Activated naive CD4-positive, alpha-beta T cell treated with anti-CD3 and anti-CD28 coated beads, Interleukin-2, amount 50 U/mL, for 24 hours (primary cell): Measurements from ENCODE around the gene MYOF.
"Not testable (repeated sequence)": the region's sequence is repeated elsewhere in the genome, so short reads cannot be mapped to it uniquely, and the experiment has no call there.

Experiments used
- H3K27ac Mint-ChIP-seq: one replicate; pipeline ENCODE4 v1.8.0; 2021; ENCODE audit warnings: mild to moderate bottlenecking, mixed read lengths
- H3K27me3 Mint-ChIP-seq: one replicate; pipeline ENCODE4 v1.8.0; 2021; ENCODE audit warnings: mixed read lengths
- H3K36me3 Mint-ChIP-seq: one replicate; pipeline ENCODE4 v1.8.0; 2021; ENCODE audit warnings: mixed read lengths
- H3K4me1 Mint-ChIP-seq: one replicate; pipeline ENCODE4 v1.8.0; 2021; ENCODE audit warnings: mixed read lengths
- H3K4me3 Mint-ChIP-seq: one replicate; pipeline ENCODE4 v1.8.0; 2021; ENCODE audit warnings: mild to moderate bottlenecking, mixed read lengths
- H3K9me3 Mint-ChIP-seq: one replicate; pipeline ENCODE4 v1.8.0; 2021; ENCODE audit warnings: mixed read lengths

Gene MYOF

GRCh38 chr10:93447970-93448369 is 34.2 kb downstream of the MYOF start:
- Mint-ChIP-seq H3K27me3 (no peaks in the 10 kb centered on the region), H3K4me1 (peaks cover 11% of the 10 kb centered on the region)

GRCh38 chr10:93447019-93447418 is 35.1 kb downstream of the MYOF start:
- H3K4me3 Mint-ChIP-seq = no peak overlapping the region
- H3K27me3 Mint-ChIP-seq = no peaks in the 10 kb centered on the region
- peaks cover 2% of the 10 kb centered on the region for H3K36me3 Mint-ChIP-seq
- no peaks in the 10 kb centered on the region for H3K9me3 Mint-ChIP-seq
- H3K4me1 Mint-ChIP-seq = peaks cover 8% of the 10 kb centered on the region
- no peak overlapping the region for H3K27ac Mint-ChIP-seq

More at GRCh38 chr10:93447970-93448369, 34.2 kb downstream of the MYOF start:
- H3K4me3 Mint-ChIP-seq = no peak overlapping the region
- H3K27ac Mint-ChIP-seq = no peak overlapping the region
- no peaks in the 10 kb centered on the region for H3K9me3 Mint-ChIP-seq
- peaks cover 2% of the 10 kb centered on the region for H3K36me3 Mint-ChIP-seq

GRCh38 chr10:93445978-93446720 is 36.0 kb downstream of the MYOF start:
- Mint-ChIP-seq H3K27ac (peak overlapping the region; percentile 36), H3K4me1 (no peaks in the 10 kb centered on the region), H3K4me3 (no peak overlapping the region), H3K9me3 (no peaks in the 10 kb centered on the region), H3K36me3 (peaks cover 2% of the 10 kb centered on the region), H3K27me3 (no peaks in the 10 kb centered on the region)

GRCh38 chr10:93445097-93445960 is 36.8 kb downstream of the MYOF start:
- peaks cover 2% of the 10 kb centered on the region for H3K36me3 Mint-ChIP-seq
- H3K4me1 Mint-ChIP-seq = no peaks in the 10 kb centered on the region
- no peak overlapping the region for H3K27ac Mint-ChIP-seq
- no peaks in the 10 kb centered on the region for H3K27me3 Mint-ChIP-seq
- no peaks in the 10 kb centered on the region for H3K9me3 Mint-ChIP-seq
- no peak overlapping the region for H3K4me3 Mint-ChIP-seq

GRCh38 chr10:93443481-93443880 is 38.7 kb downstream of the MYOF start:
- Mint-ChIP-seq H3K36me3 (peaks cover 2% of the 10 kb centered on the region), H3K27ac (no peak overlapping the region), H3K4me1 (no peaks in the 10 kb centered on the region), H3K4me3 (no peak overlapping the region), H3K9me3 (no peaks in the 10 kb centered on the region), H3K27me3 (no peaks in the 10 kb centered on the region)

- not testable (repeated sequence) for H3K27ac Mint-ChIP-seq, H3K27me3 Mint-ChIP-seq, H3K36me3 Mint-ChIP-seq, H3K4me1 Mint-ChIP-seq, H3K4me3 Mint-ChIP-seq, H3K9me3 Mint-ChIP-seq
Observed at GRCh38 chr10:93442721-93443120, 39.4 kb downstream of the MYOF start.

- Mint-ChIP-seq H3K4me3 (no peak overlapping the region), H3K27ac (no peak overlapping the region), H3K27me3 (no peaks in the 10 kb centered on the region), H3K36me3 (peaks cover 2% of the 10 kb centered on the region), H3K9me3 (no peaks in the 10 kb centered on the region), H3K4me1 (no peaks in the 10 kb centered on the region)
Observed at GRCh38 chr10:93440591-93441091, 41.5 kb downstream of the MYOF start.

GRCh38 chr10:93438613-93439253 is 43.4 kb downstream of the MYOF start:
- no peaks in the 10 kb centered on the region for H3K9me3 Mint-ChIP-seq
- H3K36me3 Mint-ChIP-seq = peaks cover 2% of the 10 kb centered on the region
- H3K4me3 Mint-ChIP-seq = no peak overlapping the region
- H3K4me1 Mint-ChIP-seq = no peaks in the 10 kb centered on the region
- H3K27me3 Mint-ChIP-seq = no peaks in the 10 kb centered on the region
- H3K27ac Mint-ChIP-seq = no peak overlapping the region

- Mint-ChIP-seq H3K9me3 (no peaks in the 10 kb centered on the region), H3K27ac (no peak overlapping the region), H3K4me3 (no peak overlapping the region), H3K27me3 (no peaks in the 10 kb centered on the region), H3K4me1 (no peaks in the 10 kb centered on the region), H3K36me3 (peaks cover under 1% of the 10 kb centered on the region)
Observed at GRCh38 chr10:93437946-93438612, 44.1 kb downstream of the MYOF start.

- Mint-ChIP-seq H3K4me1 (no peaks in the 10 kb centered on the region), H3K9me3 (no peaks in the 10 kb centered on the region), H3K27ac (no peak overlapping the region), H3K27me3 (no peaks in the 10 kb centered on the region), H3K36me3 (no peaks in the 10 kb centered on the region), H3K4me3 (no peak overlapping the region)
Observed at GRCh38 chr10:93437086-93437945, 44.8 kb downstream of the MYOF start.

- Mint-ChIP-seq H3K27ac (no peak overlapping the region), H3K4me3 (no peak overlapping the region), H3K4me1 (no peaks in the 10 kb centered on the region), H3K27me3 (no peaks in the 10 kb centered on the region), H3K9me3 (no peaks in the 10 kb centered on the region), H3K36me3 (no peaks in the 10 kb centered on the region)
Observed at GRCh38 chr10:93436591-93437085, 45.5 kb downstream of the MYOF start.

GRCh38 chr10:93435621-93436397 is 46.3 kb downstream of the MYOF start:
- Mint-ChIP-seq H3K27me3 (no peaks in the 10 kb centered on the region), H3K27ac (no peak overlapping the region)

GRCh38 chr10:93434991-93435491 is 47.1 kb downstream of the MYOF start:
- Mint-ChIP-seq H3K36me3 (no peaks in the 10 kb centered on the region), H3K4me1 (no peaks in the 10 kb centered on the region), H3K27me3 (no peaks in the 10 kb centered on the region), H3K27ac (no peak overlapping the region), H3K4me3 (no peak overlapping the region), H3K9me3 (no peaks in the 10 kb centered on the region)

More at GRCh38 chr10:93435621-93436397, 46.3 kb downstream of the MYOF start:
- Mint-ChIP-seq H3K4me3 (no peak overlapping the region), H3K36me3 (no peaks in the 10 kb centered on the region), H3K9me3 (no peaks in the 10 kb centered on the region), H3K4me1 (no peaks in the 10 kb centered on the region)

GRCh38 chr10:93431361-93431760 is 50.8 kb downstream of the MYOF start:
- no peak overlapping the region for H3K4me3 Mint-ChIP-seq
- H3K9me3 Mint-ChIP-seq = no peaks in the 10 kb centered on the region
- H3K27me3 Mint-ChIP-seq = no peaks in the 10 kb centered on the region
- H3K4me1 Mint-ChIP-seq = peaks cover 5% of the 10 kb centered on the region
- H3K36me3 Mint-ChIP-seq = peaks cover 2% of the 10 kb centered on the region
- H3K27ac Mint-ChIP-seq = no peak overlapping the region
